ENCODE results near the gene UXT.

Gene UXT

DNA sequence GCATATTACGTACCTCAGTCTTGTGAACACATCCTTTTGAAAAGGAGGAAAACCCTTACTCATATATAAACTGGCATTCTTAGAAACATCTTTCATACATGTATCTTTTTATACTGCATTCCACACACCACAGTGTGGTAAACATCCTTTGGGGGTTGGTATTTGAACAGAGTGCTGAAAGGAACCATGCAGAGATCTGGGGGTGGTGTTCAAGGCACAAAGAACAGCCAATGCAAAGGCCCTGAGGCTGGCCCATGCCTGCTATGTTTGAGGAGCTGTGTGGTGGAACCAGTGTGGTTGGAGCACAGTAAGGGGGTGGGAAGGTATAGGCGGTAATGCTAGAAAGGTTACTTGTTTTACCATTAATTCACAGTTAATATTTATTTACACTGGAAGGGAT lies 10.6 kb downstream of the UXT start:
- DNase-seq, result no peak

GRCh38 chrX:47646636-47647035 lies 12.3 kb downstream of the UXT start:
- no peak for DNase-seq

DNA sequence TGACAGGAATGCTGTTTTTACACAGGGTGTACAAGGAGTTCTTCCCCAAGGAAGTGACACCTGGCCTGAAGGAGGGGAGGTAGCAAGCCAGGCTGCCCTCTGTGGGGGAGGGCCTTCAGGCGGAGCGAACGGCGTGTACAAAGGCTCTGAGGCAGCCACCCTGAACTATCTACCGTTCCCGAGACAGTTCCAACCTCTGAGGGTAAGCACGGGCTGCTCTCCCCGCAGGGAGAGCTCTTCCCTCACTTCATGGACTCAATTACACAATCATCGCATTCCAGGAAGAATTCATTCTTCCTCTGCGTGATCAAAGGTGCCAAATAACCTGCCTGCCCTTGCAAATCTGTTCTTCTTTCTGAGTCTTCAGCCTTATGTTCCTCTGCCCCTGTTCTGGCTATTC lies 13.4 kb downstream of the UXT start:
- no peak for DNase-seq

DNA sequence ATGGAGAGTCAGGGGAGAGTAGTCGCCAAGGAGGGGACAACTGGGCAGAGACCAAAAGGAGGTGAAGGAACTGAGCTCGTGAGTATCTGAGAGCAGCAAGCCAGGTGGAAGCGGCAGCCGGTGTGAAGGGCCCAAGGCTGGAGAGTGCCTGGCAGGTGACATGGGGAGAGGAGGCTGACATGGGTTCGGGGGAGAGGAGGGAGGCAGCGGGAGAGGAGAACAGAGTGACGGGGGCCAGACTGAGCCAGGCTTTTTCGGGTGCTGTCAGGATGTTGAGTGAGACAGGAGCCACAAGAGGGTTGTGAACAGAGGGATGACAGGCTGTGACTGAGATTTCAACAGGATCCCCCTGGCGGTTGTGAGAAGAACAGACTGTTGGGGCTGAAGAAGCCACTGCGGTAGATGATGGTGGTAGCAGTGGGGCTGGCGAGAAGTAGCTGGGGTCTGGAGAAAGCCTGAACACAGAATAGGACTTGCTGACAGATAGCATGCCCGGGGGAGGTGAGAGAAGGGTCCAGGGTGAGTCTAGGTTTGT lies 14.4 kb downstream of the UXT start:
- DNase-seq, result no peak

DNA sequence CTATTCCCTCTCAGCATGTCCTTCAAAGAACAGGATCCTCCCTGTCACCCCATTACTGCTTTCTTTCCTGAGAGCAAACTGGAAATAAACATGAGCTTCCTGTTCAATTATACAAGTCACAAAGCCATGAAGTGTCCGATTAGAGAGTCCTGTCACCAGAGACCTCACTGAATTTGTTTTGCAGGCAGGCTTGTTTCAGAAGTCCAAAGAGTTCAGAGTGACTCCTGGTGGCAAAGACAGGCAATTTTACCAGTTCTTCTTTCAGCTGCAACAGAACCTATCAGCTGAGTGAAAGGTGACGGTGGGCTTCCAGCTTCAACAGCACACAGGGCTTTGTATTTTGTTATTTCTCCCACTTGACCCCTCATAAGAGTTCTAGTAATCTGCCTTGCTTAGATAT lies 15.1 kb downstream of the UXT start:
- no peak for DNase-seq

DNA sequence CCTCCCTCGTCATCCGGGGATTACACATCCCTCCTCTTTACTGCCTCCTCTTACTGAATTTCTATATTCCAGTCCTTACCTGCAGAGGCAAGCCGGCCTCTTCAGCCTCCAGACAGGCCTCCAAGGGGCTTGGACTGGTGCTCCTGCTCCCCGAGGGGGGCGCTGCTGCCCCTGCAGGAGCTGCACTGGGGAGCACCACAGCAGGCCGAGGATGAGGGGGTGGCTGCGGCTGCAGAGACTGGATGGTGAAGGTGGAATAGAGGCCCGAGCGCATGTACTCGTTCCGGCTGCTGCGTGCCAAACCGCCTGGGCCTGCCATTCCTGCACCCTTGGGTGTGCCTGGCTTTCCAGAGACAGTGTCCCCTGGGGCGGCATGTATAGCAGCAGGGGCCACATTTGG lies 20.2 kb downstream of the UXT start:
- no peak for DNase-seq

DNA sequence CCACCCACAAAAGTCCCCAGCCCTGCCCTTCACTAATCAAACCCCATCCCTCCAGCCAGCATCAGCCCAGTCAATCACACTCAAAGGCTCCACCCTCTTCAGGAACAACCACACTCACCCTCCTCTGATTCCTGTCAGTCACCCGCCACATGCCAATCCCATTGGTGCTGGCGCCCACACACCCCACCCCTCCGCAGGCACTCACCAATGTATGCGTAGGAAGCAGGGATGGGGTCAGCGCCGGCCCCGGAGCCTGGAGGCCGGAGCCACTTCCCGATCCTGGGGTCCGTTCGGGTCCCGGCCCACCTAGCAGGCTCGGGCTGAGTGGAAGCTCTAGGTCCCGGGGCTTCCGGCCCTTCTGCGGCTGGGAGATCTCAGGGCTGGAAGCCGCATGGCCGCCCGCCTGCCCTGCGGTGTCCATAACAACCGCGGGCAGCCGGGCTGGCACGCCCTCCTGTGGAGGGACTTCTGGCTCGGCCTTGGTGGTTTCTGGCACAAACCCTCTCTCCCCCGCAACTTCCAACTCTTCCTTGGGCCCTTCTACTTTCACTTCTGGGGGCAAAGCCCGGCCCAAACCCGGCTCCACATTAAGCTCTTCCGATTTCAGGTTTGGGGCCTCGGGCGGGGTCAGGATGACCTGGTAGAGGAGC lies 21.3 kb downstream of the UXT start:
- DNase-seq, result peak in 1 of 2 donors; percentile 23

DNA sequence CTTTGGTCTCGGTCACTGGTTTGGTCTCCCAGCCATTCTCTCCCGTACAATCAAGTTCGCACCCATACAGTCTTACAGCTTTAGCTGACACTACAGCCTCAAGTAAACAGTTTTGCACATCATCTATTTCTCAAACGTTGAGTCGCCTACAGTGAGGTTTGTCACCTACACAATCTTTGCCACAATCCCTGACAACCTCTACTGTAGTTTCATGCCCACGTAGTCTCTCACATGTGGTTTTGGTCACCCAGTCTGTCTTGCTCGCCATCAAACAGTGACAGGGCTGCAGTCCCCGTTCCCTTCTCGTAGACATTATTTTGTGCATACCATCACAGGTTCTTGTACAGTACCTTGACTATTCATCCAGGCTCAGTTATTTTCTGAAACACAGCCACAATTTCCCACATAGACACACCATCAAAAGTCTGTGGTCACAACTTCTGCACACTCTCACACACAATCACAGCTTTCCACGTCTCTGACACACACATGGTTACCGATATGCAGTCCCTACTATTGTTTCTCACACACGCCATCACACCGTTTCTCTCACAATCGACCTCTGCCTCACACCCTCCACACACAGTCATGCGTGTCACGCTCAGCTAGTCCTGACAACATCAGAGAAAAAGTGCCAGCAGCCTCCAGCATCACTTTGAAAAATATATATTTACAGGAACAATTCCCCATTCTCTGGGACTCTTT lies 24.0 kb downstream of the UXT start:
- no peak for DNase-seq

GRCh38 chrX:47633689-47634590 lies 25.0 kb downstream of the UXT start:
- no peak for DNase-seq

DNA sequence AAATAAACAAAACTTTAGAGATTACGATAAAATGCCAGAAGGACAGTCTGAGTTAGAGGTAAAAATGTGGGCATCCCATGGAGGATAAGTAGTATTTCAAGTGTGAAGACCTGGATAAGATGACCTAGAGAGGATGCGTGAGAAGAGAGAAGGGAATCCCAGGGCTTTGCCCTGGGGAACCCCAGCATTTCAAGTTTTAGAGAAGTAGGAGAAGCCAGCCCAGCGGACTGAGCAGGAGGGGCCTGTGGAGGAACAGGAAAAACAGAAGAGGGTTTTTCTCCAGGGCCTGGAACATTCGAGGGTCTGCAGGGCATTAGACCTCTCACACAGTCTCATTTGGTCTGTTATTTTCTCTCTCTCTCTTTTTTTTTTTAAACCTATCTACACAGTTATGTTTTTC lies 26.3 kb downstream of the UXT start:
- DNase-seq, result no peak

DNA sequence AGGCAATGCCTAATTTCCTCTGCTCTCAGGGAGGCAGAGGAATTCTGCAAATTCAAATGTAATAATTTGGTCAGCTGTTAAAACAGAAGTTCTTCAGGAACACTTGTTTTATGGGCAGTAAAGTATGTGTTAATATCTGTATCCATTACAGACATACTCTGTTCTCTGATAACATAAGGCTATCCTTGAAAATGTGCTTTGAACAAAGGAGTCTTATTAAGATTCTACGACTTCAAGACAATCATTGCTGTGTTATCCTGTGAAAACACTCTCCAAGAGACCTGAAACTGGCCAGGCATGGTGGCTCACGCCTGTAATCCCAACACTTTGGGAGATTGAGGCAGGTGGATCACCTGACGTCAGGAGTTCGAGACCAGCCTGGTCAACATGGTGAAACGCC lies 27.3 kb downstream of the UXT start:
- no peak for DNase-seq

DNA sequence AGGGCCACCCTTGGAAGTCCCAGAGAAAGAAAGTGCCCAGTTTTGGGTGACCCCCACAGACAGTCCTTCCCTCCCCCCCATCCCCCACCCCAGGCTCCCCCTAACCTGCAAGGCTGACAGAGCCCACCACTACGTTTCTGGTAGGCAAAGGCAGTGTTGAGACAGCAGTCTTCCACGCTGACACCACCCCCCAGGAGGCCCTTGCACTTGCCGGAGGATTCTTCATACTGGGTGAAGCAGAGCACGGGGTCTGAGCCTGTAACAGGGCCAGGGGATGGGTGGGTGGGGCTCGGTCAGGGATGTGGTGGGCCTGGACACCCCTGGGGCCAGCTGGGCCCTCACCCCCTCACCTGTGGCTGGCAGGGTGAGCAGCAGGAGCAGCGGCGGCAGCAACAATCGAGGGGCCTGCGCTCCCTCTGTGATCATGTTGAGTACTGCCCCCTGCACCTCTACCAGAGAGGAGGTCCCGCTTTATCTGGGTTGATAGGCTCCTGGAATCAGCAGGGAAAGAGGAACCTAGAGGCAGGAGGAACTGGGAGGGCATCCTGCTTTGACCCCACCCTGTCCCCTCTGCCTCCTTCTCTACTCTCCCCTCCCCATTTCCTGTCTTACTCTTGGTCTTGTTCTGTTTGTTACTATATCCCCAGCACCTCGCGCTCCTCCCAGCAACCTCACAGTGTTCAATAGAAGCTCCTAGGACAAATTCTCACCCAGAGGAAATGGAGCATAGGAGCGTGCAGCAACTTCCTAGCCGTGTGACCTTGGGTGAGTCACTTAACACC lies 29.4 kb downstream of the UXT start, which contains the start of gene CFP:
Gene CFP, minus strand, starts transcription at position 512 of the 782 bp plus-strand sequence. Its CDS starts 86 bp downstream, at position 426.
- DNase-seq, result no peak

DNA sequence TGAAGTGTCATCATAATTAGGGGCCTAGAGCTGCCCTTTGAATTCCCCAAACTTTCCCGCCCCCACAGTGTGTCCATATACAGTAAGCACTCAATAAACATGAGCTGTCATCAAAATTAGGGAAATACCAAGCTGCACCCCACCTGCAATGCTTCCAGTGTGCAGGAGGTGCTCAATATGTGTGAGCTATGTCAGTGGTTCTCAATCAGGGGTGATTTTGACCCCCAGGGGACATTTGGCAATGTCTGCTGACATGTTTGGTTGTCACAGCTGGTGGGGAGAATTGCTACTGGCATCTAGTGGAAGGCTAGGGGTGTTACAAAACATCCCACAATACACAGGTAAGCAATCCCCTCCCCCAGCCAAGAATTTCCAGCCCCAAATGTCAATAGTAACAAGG lies 30.0 kb downstream of the UXT start:
- DNase-seq, result no peak

GRCh38 chrX:47625365-47625764 lies 33.6 kb downstream of the UXT start:
- no peak for DNase-seq

DNA sequence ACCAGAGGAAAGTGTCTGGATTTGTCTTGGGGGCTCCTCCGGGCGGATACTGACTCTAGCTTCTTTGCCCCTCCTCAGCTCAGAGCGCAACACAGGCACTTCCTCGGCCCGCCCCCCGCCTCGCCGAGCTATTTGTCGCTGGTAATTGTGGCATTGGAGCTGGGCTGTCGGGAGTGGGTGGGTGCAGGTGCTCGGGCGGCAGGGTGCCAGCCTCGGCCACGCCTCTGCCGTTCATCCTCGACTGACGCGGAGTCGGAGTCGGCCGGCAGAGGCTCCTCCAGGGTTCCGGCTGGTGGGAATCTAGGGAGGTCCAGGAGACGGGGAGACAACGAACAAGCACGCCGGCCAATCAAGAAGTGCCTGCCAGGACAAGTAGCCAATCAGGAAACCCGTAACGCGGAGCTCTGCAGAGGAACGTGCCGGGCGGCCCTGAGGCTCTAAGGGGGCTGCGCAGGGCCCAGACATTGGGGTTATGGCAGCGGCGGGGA lies 35.4 kb downstream of the UXT start:
- DNase-seq, result peak in 1 of 2 donors; percentile 26

- DNase-seq, result no peak
These were observed 37.1 kb downstream of the UXT start for GRCh38 chrX:47621851-47622250.

GRCh38 chrX:47620303-47620685 lies 38.7 kb downstream of the UXT start:
- no peak for DNase-seq

DNA sequence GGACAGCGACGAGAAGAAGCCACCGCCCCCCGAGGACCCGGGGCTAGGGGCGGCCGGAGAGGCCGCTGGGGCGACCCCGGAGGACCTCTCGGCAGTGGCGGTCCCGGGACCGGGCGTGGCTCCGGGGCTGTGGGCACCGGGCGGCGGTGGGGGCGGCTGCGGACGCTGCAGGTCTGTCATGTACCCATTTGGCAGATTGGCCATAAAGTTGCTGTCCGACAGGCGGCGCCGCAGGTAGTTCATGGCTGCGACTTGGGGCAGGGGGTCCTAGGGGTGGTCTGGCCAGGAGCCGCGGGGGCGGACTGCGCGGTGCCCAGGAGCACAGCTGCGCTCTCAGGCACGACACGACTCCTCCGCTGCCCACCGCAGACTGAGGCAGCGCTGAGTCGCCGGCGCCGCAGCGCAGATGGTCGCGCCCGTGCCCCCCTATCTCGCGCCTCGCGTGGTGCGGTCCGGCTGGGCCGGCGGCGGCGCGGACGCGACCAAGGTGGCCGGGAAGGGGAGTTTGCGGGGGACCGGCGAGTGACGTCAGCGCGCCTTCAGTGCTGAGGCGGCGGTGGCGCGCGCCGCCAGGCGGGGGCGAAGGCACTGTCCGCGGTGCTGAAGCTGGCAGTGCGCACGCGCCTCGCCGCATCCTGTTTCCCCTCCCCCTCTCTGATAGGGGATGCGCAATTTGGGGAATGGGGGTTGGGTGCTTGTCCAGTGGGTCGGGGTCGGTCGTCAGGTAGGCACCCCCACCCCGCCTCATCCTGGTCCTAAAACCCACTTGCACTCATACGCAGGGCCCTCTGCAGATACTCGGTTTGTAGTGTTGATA lies 39.3 kb downstream of the UXT start, which contains the start of gene SYN1:
Gene SYN1, minus strand, starts transcription at position 372 of the 817 bp plus-strand sequence. Its CDS starts 129 bp downstream, at position 243.
- DNase-seq, result peak; percentile 64 to 71

- DNase-seq, result no peak
These were observed 40.0 kb downstream of the UXT start for GRCh38 chrX:47618923-47619485.

- no peak for DNase-seq
These were observed 44.4 kb downstream of the UXT start for GRCh38 chrX:47614618-47615017.

- DNase-seq, result no peak
These were observed 45.9 kb downstream of the UXT start for GRCh38 chrX:47613082-47613481.

Measured in stimulated activated CD4-positive, alpha-beta T cell treated with anti-CD3 and anti-CD28 coated beads, Interleukin-2, amount 100 ng/mL, for 48 hours (primary cell).